Measurements from ENCODE around the gene DGAT2.

GRCh38 chr11:75771646-75772410 is 3.2 kb downstream of the DGAT2 start:
- no peak for TF ChIP-seq CTCF (optimal IDR thresholded peaks at IDR 0.05 in 1 of 3, IDR thresholded peaks at IDR 0.05 in 1 of 3, conservative IDR thresholded peaks at IDR 0.05 in 1 of 3; ENCODE audit: extremely low read depth in 1 of 3, insufficient read depth in 2 of 3, low read length in 3 of 3)
- no peak for TF ChIP-seq EZH2 (IDR thresholded peaks at IDR 0.05; ENCODE audit: low read length)
